ENCODE measurements around the gene METTL21A. TPM values are rescaled to one million over a fixed set of nuclear protein-coding genes. Genes with fewer than 3 reads are reported as not detected.

Gene METTL21A
- total RNA-seq, 4 donors from 2014 or later, result 7.7 to 28.8 (median 22.0) TPM

DNA sequence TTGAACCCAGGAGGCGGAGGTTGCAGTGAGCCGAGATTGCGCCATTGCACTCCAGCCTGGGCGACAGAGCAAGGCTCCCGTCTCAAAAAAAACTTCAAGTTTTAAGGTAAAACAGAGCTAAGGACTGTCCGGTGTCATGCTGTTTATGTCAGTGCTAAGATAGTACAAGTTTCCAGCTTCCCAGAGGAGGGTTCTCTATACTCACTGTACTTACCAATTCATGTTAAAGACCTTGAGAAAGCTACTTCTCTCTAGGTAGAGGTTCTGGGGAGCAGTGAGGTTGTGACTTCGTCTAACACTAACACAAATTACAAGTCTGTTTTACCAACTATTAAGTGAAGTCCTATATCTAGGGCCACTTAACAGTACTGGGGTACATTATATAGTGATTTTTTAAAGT lies 18.8 kb downstream of the METTL21A start:
- TF ChIP-seq, protein P1, sequence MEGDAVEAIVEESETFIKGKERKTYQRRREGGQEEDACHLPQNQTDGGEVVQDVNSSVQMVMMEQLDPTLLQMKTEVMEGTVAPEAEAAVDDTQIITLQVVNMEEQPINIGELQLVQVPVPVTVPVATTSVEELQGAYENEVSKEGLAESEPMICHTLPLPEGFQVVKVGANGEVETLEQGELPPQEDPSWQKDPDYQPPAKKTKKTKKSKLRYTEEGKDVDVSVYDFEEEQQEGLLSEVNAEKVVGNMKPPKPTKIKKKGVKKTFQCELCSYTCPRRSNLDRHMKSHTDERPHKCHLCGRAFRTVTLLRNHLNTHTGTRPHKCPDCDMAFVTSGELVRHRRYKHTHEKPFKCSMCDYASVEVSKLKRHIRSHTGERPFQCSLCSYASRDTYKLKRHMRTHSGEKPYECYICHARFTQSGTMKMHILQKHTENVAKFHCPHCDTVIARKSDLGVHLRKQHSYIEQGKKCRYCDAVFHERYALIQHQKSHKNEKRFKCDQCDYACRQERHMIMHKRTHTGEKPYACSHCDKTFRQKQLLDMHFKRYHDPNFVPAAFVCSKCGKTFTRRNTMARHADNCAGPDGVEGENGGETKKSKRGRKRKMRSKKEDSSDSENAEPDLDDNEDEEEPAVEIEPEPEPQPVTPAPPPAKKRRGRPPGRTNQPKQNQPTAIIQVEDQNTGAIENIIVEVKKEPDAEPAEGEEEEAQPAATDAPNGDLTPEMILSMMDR (IDR thresholded peaks at IDR 0.05), result no peak
- ATAC-seq (ENCODE audit: low FRiP score), result no peak
- no peak for DNase-seq (ENCODE audit: low spot score)

DNA sequence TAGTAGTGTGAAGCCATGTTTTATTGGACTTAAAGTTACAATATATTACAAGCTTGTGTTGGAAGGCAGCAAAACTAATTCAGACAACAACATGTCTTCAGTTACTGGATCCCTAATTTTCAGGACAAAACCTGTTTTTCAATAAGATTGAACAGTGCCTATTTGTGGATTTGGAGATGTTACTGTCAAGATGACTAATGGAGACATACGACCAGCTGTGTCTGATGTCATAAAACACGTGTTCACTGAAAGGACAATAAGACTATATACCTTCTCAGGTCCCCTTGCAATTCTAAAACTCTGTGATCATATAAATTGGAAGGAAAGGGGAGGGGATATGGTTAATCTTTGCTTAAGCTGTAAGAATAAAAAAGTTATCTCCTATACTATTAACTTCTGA lies 21.7 kb downstream of the METTL21A start:
- TF ChIP-seq, protein P1 (IDR thresholded peaks at IDR 0.05), result no peak
- DNase-seq (ENCODE audit: low spot score), result no peak
- no peak for ATAC-seq (ENCODE audit: low FRiP score)

DNA sequence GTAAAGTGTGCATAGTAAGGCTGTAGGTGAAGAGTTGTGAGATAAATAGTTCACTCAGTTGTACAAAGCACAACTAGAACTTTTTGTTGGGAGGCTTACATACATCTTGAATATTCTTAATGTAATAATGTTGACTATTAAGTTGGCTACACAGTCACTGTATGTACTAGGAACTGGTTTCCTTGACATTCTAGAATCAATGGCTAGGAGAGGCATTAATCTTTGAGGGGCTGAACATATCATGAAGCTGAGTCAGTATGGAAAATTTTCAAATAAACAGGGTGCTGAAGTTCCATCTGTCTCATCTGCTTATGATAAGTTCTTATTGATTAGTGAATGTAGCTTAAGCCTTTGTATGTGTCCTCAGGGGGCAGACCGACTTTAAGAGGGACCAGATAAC lies 23.4 kb downstream of the METTL21A start:
- DNase-seq (ENCODE audit: low spot score), result no peak
- TF ChIP-seq, protein P1 (IDR thresholded peaks at IDR 0.05), result no peak
- ATAC-seq (ENCODE audit: low FRiP score), result no peak

DNA sequence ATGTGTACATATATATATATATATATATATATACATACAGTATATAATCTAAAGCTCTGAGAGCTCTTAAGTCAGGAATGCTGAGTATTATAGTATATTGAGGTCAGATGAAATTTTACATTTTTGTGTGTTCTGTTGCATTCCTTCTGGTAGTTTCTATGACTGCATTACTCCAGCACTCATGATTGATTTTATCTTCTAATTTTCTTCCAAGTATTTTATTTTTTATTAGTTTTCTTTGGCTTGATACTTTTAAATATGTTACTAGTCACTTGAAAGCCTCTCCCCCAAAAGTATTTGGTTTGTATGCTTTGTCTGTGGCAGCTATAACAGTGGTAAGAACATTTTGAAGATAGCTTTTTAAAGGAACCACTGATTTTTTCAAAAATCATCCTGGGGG lies 25.0 kb downstream of the METTL21A start:
- ATAC-seq (ENCODE audit: low FRiP score) (no peak), DNase-seq (ENCODE audit: low spot score) (no peak)
- TF ChIP-seq, protein P1 (IDR thresholded peaks at IDR 0.05), result no peak

DNA sequence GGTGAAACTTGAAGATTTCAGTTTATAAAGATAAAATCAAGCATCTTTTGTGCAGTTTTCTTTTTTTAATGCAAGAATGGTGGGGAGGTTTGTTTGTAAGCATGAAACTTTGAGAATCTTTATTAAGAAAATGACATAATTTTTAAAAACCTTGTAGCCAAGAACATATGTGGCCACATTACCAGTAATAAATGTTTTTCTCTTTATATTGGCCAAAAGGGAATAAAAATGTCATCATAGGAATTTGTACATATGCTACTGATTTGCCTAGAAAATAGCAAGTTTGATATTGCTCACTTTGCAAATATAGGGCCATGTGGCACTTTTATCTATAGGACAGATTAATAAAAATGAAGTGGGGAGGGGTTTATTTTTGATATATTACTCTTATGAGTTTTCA lies 25.6 kb downstream of the METTL21A start:
- ATAC-seq (ENCODE audit: low FRiP score) (no peak), DNase-seq (ENCODE audit: low spot score) (no peak)
- TF ChIP-seq, protein P1 (IDR thresholded peaks at IDR 0.05), result no peak

DNA sequence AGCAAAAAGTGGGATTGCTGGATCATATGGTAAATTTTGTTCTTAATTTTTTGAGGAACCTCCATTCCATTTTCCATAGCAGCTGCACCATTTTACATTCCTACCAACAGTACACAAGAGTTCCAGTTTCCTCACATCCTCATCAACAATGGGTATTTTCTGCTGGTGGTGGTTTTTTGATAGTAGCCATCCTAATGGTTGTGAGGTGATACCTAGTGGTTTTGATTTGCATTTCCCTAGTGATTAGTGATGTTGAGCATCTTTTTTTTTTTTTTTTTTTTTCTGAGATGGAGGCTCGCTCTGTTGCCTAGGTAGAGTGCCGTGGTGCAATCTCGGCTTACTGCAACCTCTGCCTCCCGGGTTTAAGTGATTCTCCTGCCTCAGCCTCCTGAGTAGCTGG lies 30.5 kb downstream of the METTL21A start:
- TF ChIP-seq, protein P1 (IDR thresholded peaks at IDR 0.05), result no peak
- DNase-seq (ENCODE audit: low spot score) (no peak), ATAC-seq (ENCODE audit: low FRiP score) (no peak)

DNA sequence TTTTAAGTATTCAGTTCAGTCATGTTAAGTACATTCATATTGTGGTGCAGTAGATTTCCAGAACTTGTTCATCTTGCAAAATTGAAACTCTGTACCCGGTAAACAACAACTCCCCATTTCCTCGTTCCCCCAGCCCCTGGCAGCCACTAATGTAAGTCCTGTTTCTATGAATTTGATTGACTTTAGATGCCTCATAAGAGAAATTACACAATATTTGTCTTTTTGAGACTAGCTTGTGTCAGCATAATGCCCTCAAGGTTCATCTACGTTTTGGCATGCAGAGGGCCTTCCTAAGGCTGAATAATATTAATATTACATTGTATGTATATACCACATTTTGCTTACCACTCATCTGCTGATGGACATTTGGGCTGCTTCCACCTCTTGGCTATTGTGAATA lies 30.9 kb downstream of the METTL21A start:
- DNase-seq (ENCODE audit: low spot score) (no peak), ATAC-seq (ENCODE audit: low FRiP score) (no peak)
- TF ChIP-seq, protein P1 (IDR thresholded peaks at IDR 0.05), result no peak
